A673 (cell line): ENCODE data around the gene NME9. TPM values are rescaled to one million over a fixed set of nuclear protein-coding genes. Genes with fewer than 3 reads are reported as not detected.

ENCODE experiments used
- BruUV-seq: library from RNA; stranded (reverse); fragments of 400-500 nt; replicated peaks from 2 replicates; lab custom pipeline; 2021; lab: Mats Ljungman, UMichigan
- CTCF ChIA-PET: fragments of 300-600 bp; sonication (Branson Sonifier 250); formaldehyde crosslinking; loops from one replicate; lab custom pipeline; 2022; ENCODE audit warnings: antibody characterized with exemption; lab: Charles Lee
- POLR2A ChIA-PET: fragments of 300-600 bp; sonication (Branson Sonifier 250); formaldehyde crosslinking; loops from one replicate; lab custom pipeline; 2022; ENCODE audit warnings: antibody characterized with exemption; ENCODE audit not compliant: low non-redundant PET; lab: Charles Lee
- DNase-seq: peaks from one replicate; pipeline ENCODE4 v3.0.0-alpha.2; 2015; ENCODE audit warnings: low spot score
- H3K27ac ChIP-seq: fragments of 200-600 bp; sonication (generic); 2 replicates; pipeline ENCODE4 v1.5.1; 2016; ENCODE audit warnings: mixed run types, low read depth, mild to moderate bottlenecking, mixed read lengths, antibody characterized with exemption, low read length; ENCODE audit not compliant: poor library complexity, severe bottlenecking
- H3K27me3 ChIP-seq: fragments of 200-600 bp; sonication (generic); replicated peaks from 2 replicates; pipeline ENCODE4 v1.6.1; 2017; ENCODE audit warnings: mixed run types, low read depth, mild to moderate bottlenecking, mixed read lengths, antibody characterized with exemption, low read length; ENCODE audit not compliant: insufficient read depth, poor library complexity
- H3K36me3 ChIP-seq: fragments of 200-600 bp; sonication (generic); 2 replicates; pipeline ENCODE4 v1.6.1; 2016; ENCODE audit warnings: mixed run types, mild to moderate bottlenecking, mixed read lengths, antibody characterized with exemption, low read length; ENCODE audit not compliant: insufficient read depth, poor library complexity, severe bottlenecking
- H3K4me1 ChIP-seq: fragments of 200-600 bp; sonication (generic); 2 replicates; pipeline ENCODE4 v1.6.1; 2017; ENCODE audit warnings: mixed run types, mild to moderate bottlenecking, mixed read lengths, antibody characterized with exemption, low read length; ENCODE audit not compliant: insufficient read depth, poor library complexity, severe bottlenecking
- H3K4me3 ChIP-seq: fragments of 200-600 bp; sonication (generic); 2 replicates; pipeline ENCODE4 v1.5.1; 2016; ENCODE audit warnings: low read depth, mixed run types, mild to moderate bottlenecking, mixed read lengths, low read length; ENCODE audit not compliant: poor library complexity, severe bottlenecking
- H3K9me3 ChIP-seq: fragments of 200-600 bp; sonication (generic); 2 replicates; pipeline ENCODE4 v1.6.1; 2016; ENCODE audit warnings: mixed run types, low read depth, mild to moderate bottlenecking, mixed read lengths, antibody characterized with exemption, low read length; ENCODE audit not compliant: poor library complexity, severe bottlenecking
- EZH2 ChIP-seq: fragments of 200-600 bp; sonication (generic); IDR thresholded peaks from 2 replicates; pipeline ENCODE4 v1.6.1; 2017; ENCODE audit warnings: borderline replicate concordance, low read depth, mild to moderate bottlenecking, mixed read lengths, antibody characterized with exemption, low read length; ENCODE audit not compliant: poor library complexity, severe bottlenecking
- intact Hi-C: fragments of 100-400 bp; cut with micrococcal nuclease; formaldehyde crosslinking; loops from one replicate; pipeline ENCODE4 v1.10.0; 2022; ENCODE audit not compliant: unreplicated experiment
- total RNA-seq: library from RNA; stranded (reverse); gene quantifications from 2 replicates; pipeline ENCODE4 v1.2.3, GENCODE V29; 2021
- TF ChIP-seq, protein P1 (sequence below): fragments of 300-800, 200-600 bp; sonication (generic); conservative IDR thresholded peaks from 2 replicates; pipeline ENCODE4 v1.5.1; 2017; ENCODE audit warnings: low read depth, mild to moderate bottlenecking, antibody characterized with exemption, low read length, moderate library complexity, mixed read lengths

The NME9 gene
- total RNA-seq, 1 experiment from 2014 or later = not detected

DNA sequence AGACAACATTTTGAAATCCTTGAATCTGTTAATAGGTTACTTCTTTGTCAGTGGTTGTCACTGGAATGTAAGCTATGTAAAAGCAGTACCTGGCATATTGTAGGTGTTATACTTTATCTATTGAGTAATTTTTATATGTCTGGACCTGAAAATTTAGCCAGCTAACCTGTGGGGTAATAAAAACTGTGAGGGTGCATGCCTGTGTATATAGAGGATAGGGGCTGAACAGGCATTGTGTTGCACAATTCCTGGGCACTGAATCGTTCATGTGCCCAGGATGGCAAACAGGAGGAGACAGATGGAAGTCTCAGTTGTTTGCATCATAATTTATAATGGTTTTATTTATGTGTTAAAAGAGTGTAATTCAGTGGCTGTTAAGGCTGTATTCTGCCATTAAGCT, 75.4 kb downstream of the NME9 start:
- DNase-seq = no peak
- Histone ChIP-seq H3K4me3 (no peak overlapping the region), H3K9me3 (no peaks in the 10 kb centered on the region), H3K4me1 (no peaks in the 10 kb centered on the region), H3K27ac (no peak overlapping the region), H3K27me3 (no peaks in the 10 kb centered on the region), H3K36me3 (no peaks in the 10 kb centered on the region)
- no TSS peak for BruUV-seq
- TF ChIP-seq, protein P1, sequence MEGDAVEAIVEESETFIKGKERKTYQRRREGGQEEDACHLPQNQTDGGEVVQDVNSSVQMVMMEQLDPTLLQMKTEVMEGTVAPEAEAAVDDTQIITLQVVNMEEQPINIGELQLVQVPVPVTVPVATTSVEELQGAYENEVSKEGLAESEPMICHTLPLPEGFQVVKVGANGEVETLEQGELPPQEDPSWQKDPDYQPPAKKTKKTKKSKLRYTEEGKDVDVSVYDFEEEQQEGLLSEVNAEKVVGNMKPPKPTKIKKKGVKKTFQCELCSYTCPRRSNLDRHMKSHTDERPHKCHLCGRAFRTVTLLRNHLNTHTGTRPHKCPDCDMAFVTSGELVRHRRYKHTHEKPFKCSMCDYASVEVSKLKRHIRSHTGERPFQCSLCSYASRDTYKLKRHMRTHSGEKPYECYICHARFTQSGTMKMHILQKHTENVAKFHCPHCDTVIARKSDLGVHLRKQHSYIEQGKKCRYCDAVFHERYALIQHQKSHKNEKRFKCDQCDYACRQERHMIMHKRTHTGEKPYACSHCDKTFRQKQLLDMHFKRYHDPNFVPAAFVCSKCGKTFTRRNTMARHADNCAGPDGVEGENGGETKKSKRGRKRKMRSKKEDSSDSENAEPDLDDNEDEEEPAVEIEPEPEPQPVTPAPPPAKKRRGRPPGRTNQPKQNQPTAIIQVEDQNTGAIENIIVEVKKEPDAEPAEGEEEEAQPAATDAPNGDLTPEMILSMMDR = no peak
- no peak for TF ChIP-seq EZH2
- intact Hi-C loops = no loop called here
- ChIA-PET CTCF (no interaction called here), POLR2A (interaction anchor here (0.6 kb wide), 1 partner anchor 31 kb away, joined by 3 read pairs; no protein-coding TSS in a partner anchor)

DNA sequence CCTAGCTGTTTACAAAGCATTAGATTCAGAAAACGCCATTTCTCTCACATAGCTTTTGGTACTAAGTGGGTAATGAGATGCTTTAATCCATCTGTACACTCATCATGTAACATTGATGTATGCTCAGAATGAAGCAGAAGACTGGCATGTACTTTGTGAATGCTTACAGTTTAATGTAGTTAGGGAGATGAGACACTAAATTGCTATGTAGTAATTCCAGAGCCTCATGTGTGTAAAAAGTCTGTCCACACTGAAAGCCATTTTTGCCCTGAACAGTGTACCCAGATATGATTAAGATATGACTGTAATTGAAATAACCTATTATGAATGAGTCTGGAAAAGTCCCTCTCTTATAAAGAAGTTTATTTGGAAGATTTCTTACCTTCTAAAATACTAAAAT, 76.0 kb downstream of the NME9 start:
- no TSS peak for BruUV-seq
- no peak for DNase-seq
- H3K27ac ChIP-seq = no peak overlapping the region
- H3K27me3 ChIP-seq = no peaks in the 10 kb centered on the region
- H3K9me3 ChIP-seq = no peaks in the 10 kb centered on the region
- no peak overlapping the region for H3K4me3 ChIP-seq
- no peaks in the 10 kb centered on the region for H3K4me1 ChIP-seq
- TF ChIP-seq, protein P1 = no peak
- TF ChIP-seq EZH2 = no peak
- ChIA-PET POLR2A (interaction anchor here (0.6 kb wide), 2 partner anchors 19 to 32 kb away, joined by 3 to 6 read pairs; no protein-coding TSS in a partner anchor), CTCF (no interaction called here)
- no peaks in the 10 kb centered on the region for H3K36me3 ChIP-seq
- intact Hi-C loops = no loop called here

Other genes starting within 250 kb of the NME9 start
- gene DZIP1L, start 214.2 kb downstream of the NME9 start, total RNA-seq = 3.8 and 8.1 TPM in 2 replicates
- not detected in 2 replicates for gene A4GNT, start 197.5 kb downstream of the NME9 start, total RNA-seq
- gene DBR1, start 154.9 kb downstream of the NME9 start, total RNA-seq = 25.6 and 33.1 TPM in 2 replicates
- gene ARMC8, start 142.6 kb downstream of the NME9 start, total RNA-seq = 48.0 and 55.8 TPM in 2 replicates
- 0.50 and 0.77 TPM in 2 replicates for gene MRAS, start 18.7 kb upstream of the NME9 start, total RNA-seq
- 0.15 and 0.31 TPM in 2 replicates for gene ESYT3, start 104.8 kb upstream of the NME9 start, total RNA-seq